ENCODE results near the gene SH2D1B.

SH2D1B gene

DNA sequence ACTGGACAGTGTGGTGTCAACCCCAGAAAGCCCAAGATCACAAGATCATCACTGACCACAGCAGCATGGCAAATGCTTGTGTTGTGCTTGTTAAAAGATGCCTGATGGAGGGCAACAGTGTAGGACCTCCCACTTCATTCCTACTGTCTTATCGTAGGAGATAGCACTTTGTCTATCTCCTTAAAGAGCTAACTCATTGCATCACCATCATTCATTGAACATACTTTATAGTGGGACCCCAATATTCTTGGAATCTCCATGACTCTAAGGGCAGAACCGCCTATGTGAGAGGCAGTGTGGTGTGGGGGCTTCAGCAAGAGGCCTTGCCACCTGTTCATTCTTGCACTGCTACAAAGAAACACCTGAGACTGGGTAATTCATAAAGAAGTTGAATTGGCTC lies 5.0 kb upstream of the SH2D1B start:
- Mint-ChIP-seq H3K4me3 (no peak overlapping the region), H3K9me3 (no peaks in the 10 kb centered on the region), H3K27ac (no peak overlapping the region), H3K27me3 (peaks cover 15% of the 10 kb centered on the region), H3K4me1 (no peaks in the 10 kb centered on the region), H3K36me3 (no peaks in the 10 kb centered on the region)
- CTCF ChIA-PET = no interaction called here
- DNase-seq = no peak

DNA sequence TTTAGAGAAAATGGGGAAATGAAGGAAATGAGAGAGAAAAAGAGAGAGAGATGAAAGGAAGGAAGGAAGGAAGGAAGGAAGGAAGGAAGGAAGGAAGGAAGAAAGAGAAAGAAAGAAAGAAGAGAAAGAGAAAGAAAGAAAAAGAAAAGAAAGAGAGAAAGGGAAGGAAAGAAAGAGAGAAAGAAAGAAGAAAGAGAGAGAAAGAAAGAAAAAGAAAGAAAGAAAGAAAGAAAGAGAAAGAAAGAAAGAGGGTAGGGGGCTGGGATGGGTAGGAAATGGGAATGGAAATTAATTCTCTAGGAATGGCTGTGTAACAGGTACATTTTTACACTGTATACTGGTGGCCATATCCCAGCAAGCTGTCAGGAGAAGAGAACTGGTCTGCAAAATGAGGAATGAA lies 4.3 kb upstream of the SH2D1B start:
- H3K4me1 Mint-ChIP-seq = no peaks in the 10 kb centered on the region
- no peak overlapping the region for H3K4me3 Mint-ChIP-seq
- no peak overlapping the region for H3K27ac Mint-ChIP-seq
- CTCF ChIA-PET = no interaction called here
- no peaks in the 10 kb centered on the region for H3K9me3 Mint-ChIP-seq
- H3K36me3 Mint-ChIP-seq = no peaks in the 10 kb centered on the region
- peaks cover 13% of the 10 kb centered on the region for H3K27me3 Mint-ChIP-seq
- DNase-seq = no peak

DNA sequence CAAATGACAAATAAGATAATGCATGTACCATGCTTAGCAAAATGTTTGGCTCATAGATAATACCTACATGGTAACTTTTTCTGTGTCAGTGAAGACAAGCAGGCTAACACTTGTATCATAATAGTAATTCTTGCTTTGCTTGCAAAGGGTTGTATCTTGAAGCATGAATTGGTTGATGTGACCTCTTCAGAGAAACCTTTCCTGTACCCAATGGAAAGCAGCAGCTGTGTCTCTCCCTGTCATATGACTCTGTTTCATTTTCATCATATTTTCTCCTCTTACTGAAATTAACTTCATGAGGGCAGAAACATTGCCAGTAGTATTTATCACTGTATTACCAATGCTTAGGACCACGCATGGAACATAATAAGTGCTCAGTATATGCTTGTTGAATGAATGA lies 4.4 kb downstream of the SH2D1B start:
- CTCF ChIA-PET = no interaction called here
- Mint-ChIP-seq H3K27ac (no peak overlapping the region), H3K9me3 (no peaks in the 10 kb centered on the region), H3K27me3 (peaks cover 3% of the 10 kb centered on the region), H3K36me3 (no peaks in the 10 kb centered on the region), H3K4me1 (no peaks in the 10 kb centered on the region), H3K4me3 (no peak overlapping the region)
- DNase-seq = no peak

DNA sequence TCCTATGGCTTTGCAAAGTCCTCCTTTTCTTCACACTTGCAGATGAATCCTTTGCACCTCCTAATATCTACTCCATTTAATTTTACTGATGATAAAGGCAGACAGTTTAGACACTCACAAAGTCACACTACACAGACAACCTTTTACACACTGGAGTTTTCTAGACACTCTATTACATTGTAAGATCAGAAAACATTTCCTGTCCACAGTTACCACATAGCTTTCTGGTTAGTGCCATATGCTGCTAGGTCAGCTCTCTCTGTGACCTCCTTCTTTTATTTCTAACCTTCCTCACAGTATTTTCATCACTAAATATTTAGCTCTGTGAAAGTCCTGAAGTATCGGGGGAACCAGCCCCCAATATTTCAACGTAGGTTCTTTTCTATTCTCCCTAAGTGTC lies 5.1 kb downstream of the SH2D1B start:
- H3K36me3 Mint-ChIP-seq = no peaks in the 10 kb centered on the region
- DNase-seq = no peak
- H3K4me3 Mint-ChIP-seq = no peak overlapping the region
- no peak overlapping the region for H3K27ac Mint-ChIP-seq
- no peaks in the 10 kb centered on the region for H3K9me3 Mint-ChIP-seq
- peaks cover 4% of the 10 kb centered on the region for H3K27me3 Mint-ChIP-seq
- no peaks in the 10 kb centered on the region for H3K4me1 Mint-ChIP-seq
- CTCF ChIA-PET = no interaction called here

DNA sequence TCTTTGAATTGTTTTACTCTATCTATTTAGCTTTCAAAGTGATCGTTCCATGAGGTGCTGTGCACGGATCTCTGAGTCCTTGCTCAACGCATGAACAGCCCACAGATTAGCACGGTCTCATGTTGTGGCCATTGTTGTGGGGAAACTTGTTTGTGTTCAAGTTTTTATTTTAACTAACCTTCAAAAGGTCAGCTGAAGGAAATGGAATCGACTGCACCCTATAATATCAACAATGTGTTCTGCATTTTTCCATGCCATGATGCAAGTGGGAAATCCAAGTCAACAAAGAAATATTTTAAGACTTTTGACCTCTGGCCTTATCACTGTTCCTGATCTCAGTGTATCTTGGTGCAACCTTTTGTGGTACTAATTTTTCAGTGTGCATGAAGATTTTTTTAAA lies 6.1 kb downstream of the SH2D1B start:
- H3K27ac Mint-ChIP-seq = no peak overlapping the region
- CTCF ChIA-PET = no interaction called here
- no peaks in the 10 kb centered on the region for H3K4me1 Mint-ChIP-seq
- no peaks in the 10 kb centered on the region for H3K9me3 Mint-ChIP-seq
- no peak for DNase-seq
- no peak overlapping the region for H3K4me3 Mint-ChIP-seq
- H3K27me3 Mint-ChIP-seq = peaks cover 4% of the 10 kb centered on the region
- H3K36me3 Mint-ChIP-seq = no peaks in the 10 kb centered on the region

DNA sequence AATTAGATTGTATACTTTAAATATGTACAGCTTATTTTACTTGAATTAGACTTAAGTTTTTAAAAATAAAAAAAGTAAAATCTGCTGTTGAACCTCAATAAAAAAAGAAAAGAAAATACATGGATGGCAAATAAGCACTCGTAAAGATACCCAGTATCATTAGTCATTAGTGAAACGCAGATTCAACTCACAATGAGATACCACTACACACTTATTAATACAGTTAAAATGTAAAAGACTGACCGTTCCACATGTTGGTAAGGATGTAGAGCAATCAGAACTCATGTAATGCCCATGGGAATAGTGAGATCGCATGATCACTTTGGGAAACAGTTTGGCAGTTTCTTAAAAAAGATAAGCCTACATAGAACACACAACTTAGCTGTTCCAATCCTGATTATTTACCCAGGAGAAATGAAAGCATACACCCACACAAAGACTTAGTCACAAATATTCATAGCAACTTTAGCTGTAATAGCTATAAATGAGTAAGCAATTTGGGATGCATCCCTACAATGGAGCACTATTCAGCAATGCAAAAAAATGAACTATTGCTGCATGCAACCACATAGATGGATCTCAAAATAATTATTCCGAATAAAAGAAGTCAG lies 7.3 kb downstream of the SH2D1B start:
- no peak overlapping the region for H3K4me3 Mint-ChIP-seq
- no peaks in the 10 kb centered on the region for H3K36me3 Mint-ChIP-seq
- no peak overlapping the region for H3K27ac Mint-ChIP-seq
- H3K9me3 Mint-ChIP-seq = no peaks in the 10 kb centered on the region
- CTCF ChIA-PET = no interaction called here
- DNase-seq = no peak
- H3K4me1 Mint-ChIP-seq = no peaks in the 10 kb centered on the region
- H3K27me3 Mint-ChIP-seq = peaks cover 7% of the 10 kb centered on the region

DNA sequence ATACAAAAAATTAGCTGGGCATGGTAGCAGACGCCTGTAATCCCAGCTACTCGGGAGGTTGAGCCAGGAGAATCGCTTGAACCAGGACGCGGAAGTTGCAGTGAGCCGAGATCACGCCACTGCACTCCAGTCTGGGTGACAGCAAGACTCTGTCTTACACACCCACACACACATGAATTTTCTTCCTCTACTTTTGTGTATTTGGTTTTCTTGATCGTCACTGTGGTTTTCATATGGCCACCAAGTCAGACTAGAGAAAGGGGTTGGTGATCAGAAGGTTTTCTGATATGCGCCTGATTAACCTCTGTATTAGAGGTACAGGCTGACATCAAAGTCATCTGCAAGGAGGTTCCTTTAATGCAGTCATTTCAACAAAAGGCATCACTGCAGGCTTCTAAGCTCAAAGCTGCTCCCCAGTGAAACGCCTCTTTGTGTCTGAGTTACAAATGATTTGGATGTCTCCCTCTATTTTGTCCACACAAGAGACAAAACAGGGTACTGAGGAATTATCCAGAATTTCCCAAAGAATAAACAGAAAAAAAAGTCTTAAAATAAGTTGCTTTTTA lies 11.1 kb downstream of the SH2D1B start:
- H3K4me3 Mint-ChIP-seq = no peak overlapping the region
- CTCF ChIA-PET = no interaction called here
- DNase-seq = no peak
- no peaks in the 10 kb centered on the region for H3K9me3 Mint-ChIP-seq
- H3K27me3 Mint-ChIP-seq = peaks cover 22% of the 10 kb centered on the region
- no peaks in the 10 kb centered on the region for H3K4me1 Mint-ChIP-seq
- H3K27ac Mint-ChIP-seq = no peak overlapping the region
- no peaks in the 10 kb centered on the region for H3K36me3 Mint-ChIP-seq

DNA sequence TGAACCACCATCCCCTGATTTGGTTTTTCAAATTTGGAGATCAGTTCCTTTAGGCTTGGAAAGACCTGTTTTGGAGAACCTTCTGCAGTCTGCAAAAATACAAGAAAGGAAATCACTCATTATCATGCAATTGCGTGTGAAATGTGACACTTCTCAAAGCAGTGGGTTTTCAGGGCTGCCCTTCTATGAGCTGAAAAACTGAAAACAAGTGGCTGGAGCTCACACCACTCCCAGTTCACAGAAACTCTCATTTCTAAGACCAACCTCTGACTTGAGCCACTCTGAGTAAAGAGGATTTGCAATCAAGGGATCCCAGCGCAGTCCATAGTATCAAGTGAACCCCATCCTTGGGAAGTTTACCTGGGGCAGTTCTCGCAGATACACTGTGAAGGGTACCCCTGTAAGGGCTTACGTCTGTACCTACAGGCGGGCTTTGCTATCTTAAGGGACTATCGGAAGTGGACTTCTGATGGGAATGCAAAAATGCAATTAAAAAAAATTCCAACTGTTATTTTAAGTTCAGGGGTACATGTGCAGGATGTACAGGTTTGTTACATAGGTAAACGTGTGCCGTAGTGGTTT lies 12.8 kb downstream of the SH2D1B start:
- no peak overlapping the region for H3K4me3 Mint-ChIP-seq
- H3K27me3 Mint-ChIP-seq = peaks cover 22% of the 10 kb centered on the region
- no peak overlapping the region for H3K27ac Mint-ChIP-seq
- no peak for DNase-seq
- H3K9me3 Mint-ChIP-seq = no peaks in the 10 kb centered on the region
- H3K36me3 Mint-ChIP-seq = no peaks in the 10 kb centered on the region
- CTCF ChIA-PET = no interaction called here
- H3K4me1 Mint-ChIP-seq = no peaks in the 10 kb centered on the region

DNA sequence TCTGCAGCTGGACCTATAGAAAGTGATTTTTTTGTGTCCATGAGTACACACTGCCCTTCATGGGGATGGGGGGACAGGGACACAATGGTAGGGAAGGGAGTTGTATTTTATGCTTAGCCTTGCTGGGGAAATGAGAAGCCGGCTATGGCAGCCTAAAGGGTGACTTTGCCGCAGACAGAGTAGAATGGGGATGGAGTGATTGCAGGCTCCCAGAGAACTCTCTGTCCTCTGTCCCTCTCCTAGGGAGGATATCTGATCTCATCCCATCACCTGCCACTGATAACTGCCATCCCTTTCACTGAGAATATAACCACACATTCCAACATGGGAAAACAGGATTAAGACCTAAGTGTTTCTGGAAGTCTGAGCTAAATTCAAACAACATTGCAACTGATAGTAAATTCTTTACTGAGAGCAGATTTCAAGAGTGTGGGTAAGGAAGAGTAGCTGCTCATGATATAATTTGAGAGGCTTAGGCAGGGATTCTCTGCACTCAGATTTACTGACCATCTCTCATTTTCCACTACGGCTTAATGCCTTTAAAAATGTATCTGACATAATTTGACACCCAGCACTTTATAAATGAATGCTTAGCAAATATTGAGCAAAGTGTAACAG lies 13.9 kb downstream of the SH2D1B start:
- Mint-ChIP-seq H3K27me3 (peaks cover 22% of the 10 kb centered on the region), H3K36me3 (no peaks in the 10 kb centered on the region), H3K4me3 (no peak overlapping the region), H3K9me3 (no peaks in the 10 kb centered on the region), H3K27ac (no peak overlapping the region), H3K4me1 (no peaks in the 10 kb centered on the region)
- no peak for DNase-seq
- CTCF ChIA-PET = no interaction called here

DNA sequence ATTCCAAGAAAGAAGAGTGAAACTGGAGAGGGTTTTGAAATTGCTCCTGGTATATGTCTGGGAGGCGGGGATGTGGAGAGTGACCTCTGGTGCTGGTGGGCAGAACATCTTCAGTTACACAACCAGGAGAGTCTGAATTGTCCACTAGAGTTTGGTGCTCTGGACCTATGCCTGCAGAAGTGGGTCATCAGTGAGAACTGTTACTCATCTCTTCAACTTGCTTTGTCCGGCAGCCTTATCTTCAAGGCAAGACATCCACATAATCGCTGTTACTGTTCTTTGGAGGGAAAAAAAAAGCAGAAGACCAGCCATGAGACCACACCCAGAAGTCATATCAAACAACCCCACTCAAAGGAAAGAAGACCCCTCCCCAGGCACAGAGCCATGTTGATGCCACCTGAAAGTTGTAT lies 14.9 kb downstream of the SH2D1B start:
- H3K27ac Mint-ChIP-seq = no peak overlapping the region
- DNase-seq = no peak
- CTCF ChIA-PET = no interaction called here
- no peak overlapping the region for H3K4me3 Mint-ChIP-seq
- no peaks in the 10 kb centered on the region for H3K4me1 Mint-ChIP-seq
- no peaks in the 10 kb centered on the region for H3K36me3 Mint-ChIP-seq
- no peaks in the 10 kb centered on the region for H3K9me3 Mint-ChIP-seq
- H3K27me3 Mint-ChIP-seq = peaks cover 21% of the 10 kb centered on the region

DNA sequence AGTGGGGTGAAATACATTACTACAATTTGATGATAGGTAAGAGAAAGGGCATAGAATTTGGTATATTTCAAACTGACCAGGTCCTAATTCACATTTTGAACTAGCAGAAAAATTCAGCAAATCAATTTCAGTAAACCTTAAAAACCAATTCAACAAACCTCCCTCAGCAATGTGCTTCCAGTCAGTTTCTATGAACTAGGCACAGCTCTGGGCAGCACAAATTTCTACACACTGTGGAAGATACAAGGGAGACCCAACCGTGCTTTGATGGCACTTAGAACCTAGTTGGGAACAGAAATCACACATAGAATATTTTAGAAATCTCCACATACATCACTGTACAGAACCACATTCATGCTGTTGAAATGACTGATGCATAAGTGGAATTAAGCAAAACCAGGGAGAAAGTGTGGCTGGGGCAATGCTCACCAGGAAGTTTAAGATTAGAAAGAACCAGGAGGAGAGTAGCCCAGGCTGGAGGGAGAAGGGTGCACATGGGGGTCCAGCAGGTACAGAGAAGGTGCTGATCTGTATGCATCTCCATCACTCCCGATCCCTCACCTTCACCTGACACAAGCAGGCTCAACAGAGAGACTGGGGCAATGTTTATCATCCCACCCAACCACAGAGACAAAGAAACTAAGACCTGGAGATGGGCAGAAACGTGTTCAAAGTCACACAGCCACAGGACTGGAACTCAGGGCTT lies 15.6 kb downstream of the SH2D1B start:
- Mint-ChIP-seq H3K4me3 (no peak overlapping the region), H3K27ac (no peak overlapping the region), H3K36me3 (no peaks in the 10 kb centered on the region), H3K27me3 (peaks cover 19% of the 10 kb centered on the region), H3K9me3 (no peaks in the 10 kb centered on the region), H3K4me1 (no peaks in the 10 kb centered on the region)
- CTCF ChIA-PET = no interaction called here
- no peak for DNase-seq

DNA sequence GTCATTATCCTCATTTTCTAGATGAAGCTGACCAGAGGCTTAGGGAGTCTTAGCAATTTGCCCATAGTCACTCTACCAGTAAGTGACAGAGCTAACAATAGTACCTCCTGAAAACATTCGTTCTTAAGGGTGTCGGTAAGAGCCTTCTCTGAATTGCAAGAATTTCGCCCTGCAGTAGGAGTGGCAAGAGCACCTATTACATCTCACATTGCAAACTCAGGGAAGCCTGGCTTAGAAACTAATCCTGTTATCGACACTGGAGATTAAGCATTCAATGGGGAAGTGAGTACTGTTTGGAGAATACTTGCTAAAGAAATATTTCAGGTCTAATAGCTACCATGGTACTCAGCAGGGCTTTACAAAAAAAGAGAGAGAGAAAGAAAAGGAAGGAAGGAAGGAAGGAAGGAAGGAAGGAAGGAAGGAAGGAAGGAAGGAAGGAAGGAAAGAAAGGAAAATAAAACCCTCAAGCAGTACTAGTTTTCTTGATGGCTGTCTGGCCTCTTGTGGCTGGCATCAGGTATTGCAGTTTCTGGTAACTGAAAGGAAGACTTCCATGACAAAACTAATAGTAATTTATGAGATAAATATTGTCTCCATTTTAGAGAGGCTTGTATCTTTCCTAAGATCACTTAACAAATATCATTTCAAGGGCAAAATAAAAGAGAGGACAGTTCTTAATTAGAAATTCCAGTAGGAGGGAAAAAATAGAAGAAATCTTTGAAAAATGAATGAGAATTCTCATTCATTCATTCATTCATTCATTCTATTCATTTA lies 20.0 kb downstream of the SH2D1B start:
- Mint-ChIP-seq H3K27ac (no peak overlapping the region), H3K9me3 (no peaks in the 10 kb centered on the region), H3K27me3 (peaks cover 30% of the 10 kb centered on the region), H3K4me1 (peaks cover 4% of the 10 kb centered on the region), H3K4me3 (no peak overlapping the region), H3K36me3 (no peaks in the 10 kb centered on the region)
- DNase-seq = peak; percentile 41
- CTCF ChIA-PET = interaction anchor here (0.6 to 2.1 kb wide), 8 partner anchors 11 to 599 kb away, joined by 3 to 10 read pairs (median 4); partner anchors contain the start of genes C1orf226 and NOS1AP

DNA sequence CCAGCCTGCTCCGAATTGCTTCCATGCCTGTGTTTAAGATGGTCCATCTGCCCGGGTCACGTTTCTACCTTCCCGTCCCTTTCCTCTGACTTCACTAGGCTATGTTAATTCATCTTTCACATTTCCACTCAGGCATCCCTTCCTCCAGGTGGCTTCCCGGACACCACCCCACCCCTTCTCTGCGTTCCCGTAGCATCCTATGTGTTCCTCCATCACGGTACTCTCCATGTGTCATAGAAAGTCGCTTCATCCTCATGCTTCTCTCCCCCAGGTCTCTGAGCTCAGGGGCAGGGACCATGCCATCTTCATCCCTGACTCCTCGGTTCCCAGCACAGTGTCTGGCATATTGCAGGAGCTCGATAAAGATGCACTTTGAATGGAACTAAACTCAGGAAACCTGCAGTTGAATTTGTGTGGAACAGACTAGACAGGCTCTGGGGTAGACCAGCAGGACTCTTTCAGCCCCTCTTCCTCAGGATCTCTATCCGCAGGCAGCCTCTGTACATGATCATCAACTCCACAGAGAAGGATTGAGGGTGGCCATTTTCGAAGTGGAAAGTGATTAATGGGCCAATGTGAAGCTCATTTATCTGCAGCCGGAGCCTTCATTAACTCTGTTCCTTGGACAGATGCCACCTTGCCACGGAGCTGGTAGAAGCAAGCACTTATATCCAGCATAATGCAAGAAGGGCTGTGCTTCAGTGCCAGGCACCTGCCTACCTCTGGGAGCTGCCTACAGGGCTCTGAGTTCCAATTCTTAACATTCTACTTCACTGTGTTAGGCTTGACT lies 21.3 kb downstream of the SH2D1B start:
- Mint-ChIP-seq H3K4me3 (no peak overlapping the region), H3K27me3 (peaks cover 26% of the 10 kb centered on the region), H3K4me1 (peaks cover 4% of the 10 kb centered on the region), H3K36me3 (no peaks in the 10 kb centered on the region), H3K9me3 (no peaks in the 10 kb centered on the region), H3K27ac (no peak overlapping the region)
- no peak for DNase-seq
- CTCF ChIA-PET = interaction anchor here (1.1 to 2.1 kb wide), 5 partner anchors 11 to 598 kb away, joined by 3 to 10 read pairs (median 6); no protein-coding TSS in a partner anchor
